H1 (cell line): Measurements from ENCODE around the gene ZBED5. TPM values are rescaled to one million over a fixed set of nuclear protein-coding genes. Genes with fewer than 3 reads are reported as not detected.

Experiments used
- CTCF ChIA-PET: fragments of 300-600 bp; sonication (Branson Sonifier 250); formaldehyde crosslinking; loops from one replicate; lab custom pipeline; 2021; ENCODE audit not compliant: partially characterized antibody; lab: Charles Lee
- POLR2A ChIA-PET: fragments of 300-600 bp; sonication (Branson Sonifier 250); formaldehyde crosslinking; loops from one replicate; lab custom pipeline; 2021; ENCODE audit warnings: inconsistent platforms; ENCODE audit not compliant: partially characterized antibody; lab: Charles Lee
- DNase-seq, 2 experiments: peaks; one replicate each; pipeline versions ENCODE4 v3.0.0 to v3.0.0-alpha.2; 2010 to 2022; ENCODE audit warnings: low spot score in 2 of 2, low read depth in 1 of 2, mixed read lengths in 1 of 2
- FAIRE-seq: peaks from 2 replicates; lab custom pipeline; 2011; peaks lifted over from hg19 to GRCh38; lab: Jason Lieb, UNC
- H2AFZ ChIP-seq: 2 replicates; pipeline ENCODE4 v1.8.1; 2012; ENCODE audit warnings: low read length, inconsistent platforms
- H2AK5ac ChIP-seq: 2 replicates; pipeline ENCODE4 v1.6.1; 2013; ENCODE audit warnings: low read depth, low read length
- H2BK120ac ChIP-seq: replicated peaks from 2 replicates; pipeline ENCODE3; 2013; ENCODE audit warnings: low read depth, low read length, inconsistent platforms
- H2BK12ac ChIP-seq: 2 replicates; pipeline ENCODE4 v1.6.1; 2013; ENCODE audit warnings: low read depth, low read length
- H2BK15ac ChIP-seq: 2 replicates; pipeline ENCODE4 v1.6.1; 2013; ENCODE audit warnings: low read length
- H2BK20ac ChIP-seq: 2 replicates; pipeline ENCODE4 v1.6.1; 2013; ENCODE audit warnings: low read length
- H2BK5ac ChIP-seq: 2 replicates; pipeline ENCODE4 v1.6.1; 2013; ENCODE audit warnings: low read depth, low read length
- H3K14ac ChIP-seq: 2 replicates; pipeline ENCODE4 v1.6.1; 2013; ENCODE audit warnings: inconsistent platforms; ENCODE audit not compliant: insufficient read length
- H3K18ac ChIP-seq: 2 replicates; pipeline ENCODE4 v1.6.1; 2013; ENCODE audit warnings: low read length; ENCODE audit errors: extremely low read depth
- H3K23ac ChIP-seq: 2 replicates; pipeline ENCODE4 v1.6.1; 2013; ENCODE audit warnings: inconsistent platforms; ENCODE audit not compliant: insufficient read length
- H3K23me2 ChIP-seq: 2 replicates; pipeline ENCODE4 v1.6.1; 2013; ENCODE audit warnings: low read depth, low read length
- H3K27ac ChIP-seq: 2 replicates; pipeline ENCODE4 v1.6.1; 2011; ENCODE audit warnings: low read depth, low read length, inconsistent platforms
- H3K27me3 ChIP-seq, 4 experiments: replicated peaks in 1 of 4; 1 replicate in 1 of 4; 2 replicates in 3 of 4; pipeline versions ENCODE4 v1.6.1 to v1.8.1; 2011 to 2013; ENCODE audit warnings: low read length in 3 of 4, mild to moderate bottlenecking in 3 of 4, inconsistent platforms in 2 of 4, mixed read lengths in 2 of 4, moderate library complexity in 1 of 4; ENCODE audit not compliant: control insufficient read depth in 3 of 4, insufficient read depth in 3 of 4; ENCODE audit errors: extremely low read depth in 1 of 4
- H3K36me3 ChIP-seq, 4 experiments: 2 replicates each; pipeline versions ENCODE4 v1.6.1 to v1.8.1; 2011 to 2013; ENCODE audit warnings: mild to moderate bottlenecking in 4 of 4, low read length in 3 of 4, moderate library complexity in 2 of 4, control low read depth in 1 of 4, inconsistent platforms in 1 of 4; ENCODE audit not compliant: insufficient read depth in 4 of 4, control insufficient read depth in 2 of 4
- H3K4ac ChIP-seq: replicated peaks from 2 replicates; pipeline ENCODE3; 2013; ENCODE audit warnings: low read length, low read depth, mixed read lengths, inconsistent platforms; ENCODE audit not compliant: insufficient read length
- H3K4me1 ChIP-seq, 4 experiments: replicated peaks in 1 of 4; 1 replicate in 1 of 4; 2 replicates in 3 of 4; pipeline versions ENCODE4 v1.6.1 to v1.8.1; 2011 to 2013; ENCODE audit warnings: low read length in 3 of 4, inconsistent platforms in 2 of 4, mixed read lengths in 1 of 4; ENCODE audit not compliant: insufficient read depth in 4 of 4, control insufficient read depth in 3 of 4
- H3K4me2 ChIP-seq, 2 experiments: 2 replicates each; pipeline versions ENCODE4 v1.6.1 to v1.8.1; 2011 to 2013; ENCODE audit warnings: low read depth in 2 of 2, low read length in 2 of 2, control low read depth in 1 of 2, inconsistent platforms in 1 of 2, mild to moderate bottlenecking in 1 of 2; ENCODE audit not compliant: insufficient read depth in 1 of 2
- H3K4me3 ChIP-seq, 4 experiments: fragments of 200-600, 300-600 bp in 1 of 4; sonication (generic), shearing (Covaris generic), sonication (Bioruptor Twin) in 1 of 4; 2 replicates each; pipeline versions ENCODE4 v1.5.1 to v1.8.1; 2011 to 2016; ENCODE audit warnings: low read length in 4 of 4, low read depth in 3 of 4, control low read depth in 2 of 4, inconsistent platforms in 2 of 4, mild to moderate bottlenecking in 2 of 4, mixed read lengths in 1 of 4, moderate library complexity in 1 of 4; ENCODE audit not compliant: insufficient read depth in 2 of 4; ENCODE audit errors: extremely low read depth in 1 of 4
- H3K56ac ChIP-seq: replicated peaks from 2 replicates; pipeline ENCODE3; 2013; ENCODE audit warnings: low read depth, mild to moderate bottlenecking, mixed read lengths, low read length, inconsistent platforms; ENCODE audit not compliant: insufficient read length
- H3K79me1 ChIP-seq: 2 replicates; pipeline ENCODE4 v1.6.1; 2013; ENCODE audit warnings: low read depth, low read length, control low read depth
- H3K79me2 ChIP-seq, 2 experiments: 2 replicates each; pipeline versions ENCODE4 v1.6.1 to v1.8.1; 2012 to 2013; ENCODE audit warnings: low read length in 2 of 2, mild to moderate bottlenecking in 2 of 2, inconsistent platforms in 1 of 2; ENCODE audit not compliant: insufficient read depth in 2 of 2, control insufficient read depth in 1 of 2
- H3K9ac ChIP-seq, 4 experiments: replicated peaks in 1 of 4; 1 replicate in 1 of 4; 2 replicates in 3 of 4; pipeline versions ENCODE4 v1.6.1 to v1.8.1; 2011 to 2013; ENCODE audit warnings: low read depth in 3 of 4, low read length in 3 of 4, control low read depth in 2 of 4, mild to moderate bottlenecking in 2 of 4, moderate library complexity in 2 of 4, inconsistent platforms in 1 of 4; ENCODE audit errors: extremely low read depth in 1 of 4
- H3K9me3 ChIP-seq, 2 experiments: 2 replicates each; pipeline versions ENCODE4 v1.6.1 to v1.8.1; 2012 to 2013; ENCODE audit warnings: mild to moderate bottlenecking in 2 of 2, moderate library complexity in 2 of 2, control low read depth in 1 of 2, inconsistent platforms in 1 of 2, low read depth in 1 of 2, low read length in 1 of 2, mixed read lengths in 1 of 2; ENCODE audit not compliant: insufficient read depth in 2 of 2
- H4K20me1 ChIP-seq, 2 experiments: replicated peaks in 1 of 2; 2 replicates each; pipeline versions ENCODE3 to v1.8.1; 2011 to 2013; ENCODE audit warnings: inconsistent platforms in 2 of 2, low read length in 2 of 2, mild to moderate bottlenecking in 1 of 2; ENCODE audit not compliant: insufficient read depth in 2 of 2, control insufficient read depth in 1 of 2
- H4K5ac ChIP-seq: 2 replicates; pipeline ENCODE4 v1.6.1; 2013; ENCODE audit warnings: low read length, low read depth, mixed read lengths, inconsistent platforms; ENCODE audit not compliant: insufficient read length
- H4K8ac ChIP-seq: 2 replicates; pipeline ENCODE4 v1.8.0; 2013; ENCODE audit warnings: mild to moderate bottlenecking, moderate library complexity, low read length, inconsistent platforms; ENCODE audit not compliant: insufficient read depth; ENCODE audit errors: extremely low read depth
- H4K91ac ChIP-seq: replicated peaks from 2 replicates; pipeline ENCODE3; 2013; ENCODE audit warnings: low read length, mixed read lengths, inconsistent platforms; ENCODE audit not compliant: insufficient read length
- CBX5 ChIP-seq: fragments of 300-800, 300-1000 bp; sonication (generic); IDR thresholded peaks from 2 replicates; pipeline ENCODE4 v1.7.1; 2016; ENCODE audit warnings: antibody characterized with exemption, low read length, low read depth
- E2F6 ChIP-seq: IDR thresholded peaks from 2 replicates; pipeline ENCODE4 v1.6.1; 2012; ENCODE audit warnings: inconsistent platforms
- FOSL1 ChIP-seq: IDR thresholded peaks from 2 replicates; pipeline ENCODE4 v1.6.1; 2011; ENCODE audit warnings: mild to moderate bottlenecking, low read depth, low read length, moderate library complexity; ENCODE audit not compliant: insufficient read depth
- JUN ChIP-seq: IDR thresholded peaks from 2 replicates; pipeline ENCODE4 v1.6.1; 2011; ENCODE audit warnings: low read depth, mild to moderate bottlenecking, improper control_type of control experiment, low read length
- MAX ChIP-seq: IDR thresholded peaks from 2 replicates; pipeline ENCODE4 v1.6.1; 2012; ENCODE audit warnings: inconsistent platforms
- NANOG ChIP-seq: IDR thresholded peaks from 2 replicates; pipeline ENCODE4 v1.6.1; 2011; ENCODE audit warnings: low read length, low read depth, mild to moderate bottlenecking, inconsistent platforms; ENCODE audit not compliant: insufficient read depth, poor library complexity, severe bottlenecking
- PHF8 ChIP-seq: fragments of 200-600 bp; sonication (generic); conservative IDR thresholded peaks from 2 replicates; pipeline ENCODE4 v1.7.1; 2012; ENCODE audit warnings: low read depth, mild to moderate bottlenecking, inconsistent platforms, low read length, moderate library complexity
- POLR2A ChIP-seq, 2 experiments: IDR thresholded peaks; 1 replicate in 1 of 2; 2 replicates in 1 of 2; pipeline ENCODE4 v1.6.1; 2011; ENCODE audit warnings: low read depth in 2 of 2, low read length in 2 of 2, mild to moderate bottlenecking in 2 of 2; ENCODE audit errors: control extremely low read depth in 1 of 2
- RBBP5 ChIP-seq: IDR thresholded peaks from 2 replicates; pipeline ENCODE4 v1.7.1; 2012; ENCODE audit warnings: low read depth, mild to moderate bottlenecking, inconsistent platforms, low read length, moderate library complexity, borderline replicate concordance
- RXRA ChIP-seq: IDR thresholded peaks from 2 replicates; pipeline ENCODE4 v1.6.1; 2011; ENCODE audit warnings: low read depth, mild to moderate bottlenecking, low read length, moderate library complexity; ENCODE audit not compliant: insufficient read depth
- SP1 ChIP-seq: IDR thresholded peaks from 2 replicates; pipeline ENCODE4 v1.6.1; 2011; ENCODE audit warnings: low read depth, low read length
- TBP ChIP-seq: IDR thresholded peaks from 2 replicates; pipeline ENCODE4 v1.6.1; 2011; ENCODE audit warnings: low read depth, low read length, improper control_type of control experiment
- WGBS, 2 experiments: shearing (Covaris generic) in 1 of 2; methylation state at CpG; one replicate each; pipeline versions ENCODE4 v1.1.6 to v1.1.7; 2013 to 2015; ENCODE audit warnings: low lambda C conversion rate in 2 of 2, mixed read lengths in 2 of 2, inconsistent platforms in 1 of 2, low coverage in 1 of 2, missing lambda C conversion rate in 1 of 2; ENCODE audit not compliant: insufficient replicate concordance in 2 of 2, insufficient coverage in 1 of 2, insufficient read length in 1 of 2; ENCODE audit errors: extremely low coverage in 1 of 2, missing lambda C conversion rate in 1 of 2; 5-methylcytosine and 5-hydroxymethylcytosine counted together
- polyA plus RNA-seq, 7 experiments: library from polyadenylated mRNA; depleted of rRNA in 3 of 7; stranded (reverse) in 5 of 7; unstranded in 2 of 7; fragments of >200 nt in 5 of 7; fragments of 200-250 nt in 2 of 7; gene quantifications; 1 replicate in 5 of 7; 2 replicates in 1 of 7; 4 replicates in 1 of 7; pipeline versions ENCODE4 v1.2.1 to v1.2.3, GENCODE V29; 2011 to 2013; ENCODE audit warnings: missing spikeins in 2 of 7, mixed read lengths in 2 of 7
- total RNA-seq: library from RNA; stranded (reverse); fragmentation: NEBNext Ultra II Directional; extraction: Animal tissue kit (Norgen Biotek cat#: 25700); gene quantifications from 2 replicates; pipeline ENCODE4 v1.2.1, GENCODE V29; 2021
- TF ChIP-seq, protein P1 (sequence below): IDR thresholded peaks from 2 replicates; pipeline ENCODE4 v1.6.1; 2011; ENCODE audit warnings: low read depth, mild to moderate bottlenecking, low read length; ENCODE audit not compliant: insufficient read depth

ZBED5 gene
- total and polyA plus RNA-seq, 2 of the 8 experiments (the other 6 are each of a cell fraction or from before 2014, with no cell fraction given): 54.2 to 94.7 TPM

- no peak overlapping the region for H2AFZ ChIP-seq
- no peak for DNase-seq
- no peak overlapping the region for H3K4me3 ChIP-seq
- CTCF ChIA-PET: interaction anchor here (0.5 to 1.6 kb wide), 6 partner anchors 9 to 133 kb away, joined by 3 to 4 read pairs (median 4); no protein-coding TSS in a partner anchor
- H3K79me2 ChIP-seq: no peaks in the 10 kb centered on the region
- no peak overlapping the region for H3K56ac ChIP-seq
- no peak overlapping the region for H3K4me2 ChIP-seq
- no peak overlapping the region for H3K27ac ChIP-seq
- WGBS, 2 experiments: 73% methylated on average over 1 of the region's 1 CpG; no CpG with 5 or more reads in 1 of the 2 experiments
- H3K9ac ChIP-seq: no peak overlapping the region
- H3K23me2 ChIP-seq: no peaks in the 10 kb centered on the region
- POLR2A ChIA-PET: interaction anchor here (1.1 to 1.3 kb wide), 2 partner anchors 37 to 92 kb away, joined by 3 to 5 read pairs; partner anchors contain the start of gene ZBED5
- H4K5ac ChIP-seq: no peak overlapping the region
- H3K4me1 ChIP-seq: no peaks in the 10 kb centered on the region
- no peaks in the 10 kb centered on the region for H3K9me3 ChIP-seq
- TF ChIP-seq RXRA: no peak
- TF ChIP-seq PHF8: no peak
- TF ChIP-seq TBP: no peak
- TF ChIP-seq, protein P1, sequence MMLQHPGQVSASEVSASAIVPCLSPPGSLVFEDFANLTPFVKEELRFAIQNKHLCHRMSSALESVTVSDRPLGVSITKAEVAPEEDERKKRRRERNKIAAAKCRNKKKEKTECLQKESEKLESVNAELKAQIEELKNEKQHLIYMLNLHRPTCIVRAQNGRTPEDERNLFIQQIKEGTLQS: no peak
- no peak for TF ChIP-seq MAX
- TF ChIP-seq SP1: no peak
- TF ChIP-seq JUN: no peak
- TF ChIP-seq FOSL1: no peak
- no peak for TF ChIP-seq NANOG
- no peak for TF ChIP-seq E2F6
- no peak for TF ChIP-seq CBX5
- no peak for TF ChIP-seq POLR2A (IDR thresholded peaks at IDR 0.05; ENCODE audit: control extremely low read depth in 1 of 2, low read depth in 2 of 2, low read length in 2 of 2)
- no peak for TF ChIP-seq RBBP5
- TF ChIP-seq, all 59 proteins: peak for 0
- H3K14ac ChIP-seq: no peak overlapping the region
- no peaks in the 10 kb centered on the region for H3K79me1 ChIP-seq
- no peak overlapping the region for H2BK20ac ChIP-seq
- H2BK15ac ChIP-seq: no peak overlapping the region
- H3K23ac ChIP-seq: no peak overlapping the region
- no peaks in the 10 kb centered on the region; a peak in 2 of 8 replicates for H3K36me3 ChIP-seq
- FAIRE-seq: no peak
- H3K18ac ChIP-seq: no peak overlapping the region
- H3K27me3 ChIP-seq: no peaks in the 10 kb centered on the region
- H4K20me1 ChIP-seq: no peaks in the 10 kb centered on the region
- no peak overlapping the region for H4K91ac ChIP-seq
- no peak overlapping the region for H2BK5ac ChIP-seq
- no peak overlapping the region for H2BK12ac ChIP-seq
- H3K4ac ChIP-seq: no peak overlapping the region
- no peak overlapping the region for H2AK5ac ChIP-seq
- no peak overlapping the region for H2BK120ac ChIP-seq
- H4K8ac ChIP-seq: no peak overlapping the region
Observed at GRCh38 chr11:10894666-10895065, 36.8 kb upstream of the ZBED5 start.
